PC-3 (cell line): Measurements from ENCODE around the gene CDC5L. TPM values are rescaled to one million over a fixed set of nuclear protein-coding genes. Genes with fewer than 3 reads are reported as not detected.

Experiments
- ATAC-seq: fragments of 200-7000 bp; cut with Tn5 transposase; 2 replicates; pipeline ENCODE4 v1.9.1; 2020; ENCODE audit warnings: mild to moderate bottlenecking, moderate library complexity
- BruUV-seq: library from RNA; stranded (reverse); fragments of 400-500 nt; replicated peaks from 2 replicates; lab custom pipeline; 2021; lab: Mats Ljungman, UMichigan
- CTCF ChIA-PET: fragments of 300-600 bp; sonication (Branson Sonifier 250); formaldehyde crosslinking; loops from one replicate; lab custom pipeline; 2022; ENCODE audit warnings: antibody characterized with exemption; lab: Charles Lee
- POLR2A ChIA-PET: fragments of 300-600 bp; sonication (Branson Sonifier 250); formaldehyde crosslinking; loops from one replicate; lab custom pipeline; 2022; ENCODE audit warnings: antibody characterized with exemption; ENCODE audit not compliant: unreplicated experiment; lab: Charles Lee
- DNase-seq: peaks from one replicate; pipeline ENCODE4 v3.0.0-alpha.2; 2015
- H2AFZ ChIP-seq: fragments of 300-600 bp; sonication (generic); 2 replicates; pipeline ENCODE4 v1.6.0; 2016; ENCODE audit warnings: antibody characterized with exemption, low read length
- H3F3A ChIP-seq: fragments of 300-600 bp; sonication (generic); one replicate; pipeline ENCODE4 v1.6.0; 2017; ENCODE audit warnings: antibody characterized with exemption, low read length, control low read depth, mild to moderate bottlenecking; ENCODE audit not compliant: unreplicated experiment
- H3K27ac ChIP-seq: fragments of 300-600 bp; sonication (generic); 2 replicates; pipeline ENCODE4 v1.5.1; 2016; ENCODE audit warnings: mild to moderate bottlenecking, low read length
- H3K27me3 ChIP-seq: fragments of 300-600 bp; sonication (generic); 2 replicates; pipeline ENCODE4 v1.6.1; 2016; ENCODE audit warnings: low read length, mixed read lengths
- H3K36me3 ChIP-seq: fragments of 300-600 bp; sonication (generic); 2 replicates; pipeline ENCODE4 v1.6.1; 2016; ENCODE audit warnings: low read depth, mixed run types, low read length, mixed read lengths
- H3K4me1 ChIP-seq: fragments of 300-600 bp; sonication (generic); 2 replicates; pipeline ENCODE4 v1.5.1; 2016; ENCODE audit warnings: low read length; ENCODE audit not compliant: insufficient read depth
- H3K4me2 ChIP-seq: fragments of 300-600 bp; sonication (generic); 2 replicates; pipeline ENCODE4 v1.6.0; 2016; ENCODE audit warnings: low read length
- H3K4me3 ChIP-seq: fragments of 300-600 bp; sonication (generic); 2 replicates; pipeline ENCODE4 v1.5.1; 2016; ENCODE audit warnings: mild to moderate bottlenecking, low read length, mixed read lengths
- H3K79me2 ChIP-seq: fragments of 300-600 bp; sonication (generic); 2 replicates; pipeline ENCODE4 v1.6.1; 2017; ENCODE audit warnings: low read length, mixed read lengths
- H3K9ac ChIP-seq: fragments of 300-600 bp; sonication (generic); 2 replicates; pipeline ENCODE4 v1.6.0; 2016; ENCODE audit warnings: mild to moderate bottlenecking, low read length
- H3K9me2 ChIP-seq: fragments of 300-600 bp; sonication (generic); replicated peaks from 2 replicates; pipeline ENCODE4 v1.6.1; 2016; ENCODE audit warnings: mixed run types, low read length, mixed read lengths
- H3K9me3 ChIP-seq: fragments of 300-600 bp; sonication (generic); 2 replicates; pipeline ENCODE4 v1.6.1; 2016; ENCODE audit warnings: low read length, mixed read lengths
- H4K20me1 ChIP-seq: fragments of 300-600 bp; sonication (generic); 2 replicates; pipeline ENCODE4 v1.6.1; 2016; ENCODE audit warnings: low read length, mixed read lengths
- EZH2 ChIP-seq: fragments of 300-600 bp; sonication (generic); IDR thresholded peaks from one replicate; pipeline ENCODE4 v1.6.1; 2017; ENCODE audit warnings: antibody characterized with exemption, mild to moderate bottlenecking, low read length; ENCODE audit not compliant: unreplicated experiment
- EZH2phosphoT487 ChIP-seq: fragments of 300-600 bp; sonication (generic); IDR thresholded peaks from 2 replicates; pipeline ENCODE4 v1.6.1; 2018; ENCODE audit warnings: mild to moderate bottlenecking, antibody characterized with exemption, low read length, borderline replicate concordance
- intact Hi-C: fragments of 100-400 bp; cut with micrococcal nuclease; formaldehyde crosslinking; loops from 2 replicates; pipeline ENCODE4 v1.9.0; 2023
- total RNA-seq: library from RNA; depleted of rRNA; stranded (reverse); fragments of >200 nt; gene quantifications from 2 replicates; pipeline ENCODE4 v1.2.3, GENCODE V29; 2014
- TF ChIP-seq, protein P1 (sequence below): fragments of 300-600 bp; sonication (generic); conservative IDR thresholded peaks from 2 replicates; pipeline ENCODE4 v1.5.1; 2017; ENCODE audit warnings: antibody characterized with exemption, low read depth, mild to moderate bottlenecking, low read length

Gene CDC5L
- total RNA-seq, 1 experiment from 2014 or later, result 23.0 TPM

DNA sequence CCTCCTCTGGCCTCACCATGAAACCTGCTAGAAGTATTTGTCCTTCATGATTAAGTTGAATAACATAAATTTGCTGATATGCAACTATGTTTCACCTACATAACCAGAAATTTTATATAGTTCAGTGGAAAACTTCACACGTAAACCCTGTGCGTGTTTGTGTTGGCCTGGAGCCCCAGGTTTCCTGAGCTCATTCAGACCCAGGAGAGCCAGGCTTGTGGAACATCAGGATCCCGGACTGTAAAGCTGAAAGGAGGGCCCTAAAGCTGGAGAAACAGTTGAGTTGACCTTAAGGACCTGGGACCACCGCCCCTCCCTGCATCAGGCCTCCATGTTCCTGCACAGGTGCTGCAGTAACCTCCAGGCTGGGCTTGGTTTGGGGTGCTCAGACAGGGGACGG lies 48.2 kb upstream of the CDC5L start:
- Histone ChIP-seq H2AFZ (no peak overlapping the region), H3K4me3 (no peak overlapping the region), H3K9ac (no peak overlapping the region), H3K36me3 (no peaks in the 10 kb centered on the region), H3K4me2 (0 out of 2 replicates have a peak overlapping the region, but pooled peaks have one; percentile 22), H3K27ac (no peak overlapping the region), H3K4me1 (peaks cover 5% of the 10 kb centered on the region; the same call in 1 of the 2 replicates), H3K27me3 (peaks cover 15% of the 10 kb centered on the region; the same call in 1 of the 2 replicates), H3K9me3 (no peaks in the 10 kb centered on the region), H4K20me1 (no peaks in the 10 kb centered on the region), H3K79me2 (no peaks in the 10 kb centered on the region), H3K9me2 (no peaks in the 10 kb centered on the region), H3F3A (no peaks in the 10 kb centered on the region)
- TF ChIP-seq, protein P1, sequence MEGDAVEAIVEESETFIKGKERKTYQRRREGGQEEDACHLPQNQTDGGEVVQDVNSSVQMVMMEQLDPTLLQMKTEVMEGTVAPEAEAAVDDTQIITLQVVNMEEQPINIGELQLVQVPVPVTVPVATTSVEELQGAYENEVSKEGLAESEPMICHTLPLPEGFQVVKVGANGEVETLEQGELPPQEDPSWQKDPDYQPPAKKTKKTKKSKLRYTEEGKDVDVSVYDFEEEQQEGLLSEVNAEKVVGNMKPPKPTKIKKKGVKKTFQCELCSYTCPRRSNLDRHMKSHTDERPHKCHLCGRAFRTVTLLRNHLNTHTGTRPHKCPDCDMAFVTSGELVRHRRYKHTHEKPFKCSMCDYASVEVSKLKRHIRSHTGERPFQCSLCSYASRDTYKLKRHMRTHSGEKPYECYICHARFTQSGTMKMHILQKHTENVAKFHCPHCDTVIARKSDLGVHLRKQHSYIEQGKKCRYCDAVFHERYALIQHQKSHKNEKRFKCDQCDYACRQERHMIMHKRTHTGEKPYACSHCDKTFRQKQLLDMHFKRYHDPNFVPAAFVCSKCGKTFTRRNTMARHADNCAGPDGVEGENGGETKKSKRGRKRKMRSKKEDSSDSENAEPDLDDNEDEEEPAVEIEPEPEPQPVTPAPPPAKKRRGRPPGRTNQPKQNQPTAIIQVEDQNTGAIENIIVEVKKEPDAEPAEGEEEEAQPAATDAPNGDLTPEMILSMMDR, result no peak
- TF ChIP-seq EZH2 (no peak), EZH2phosphoT487 (no peak)
- DNase-seq (no peak), ATAC-seq (0 out of 2 replicates have a peak, but pooled peaks have one; percentile 14)
- POLR2A ChIA-PET, result no interaction called here
- intact Hi-C loops, result loop anchor here (2.0 kb wide), 2 partner anchors 166 to 242 kb away; no protein-coding TSS in a partner anchor
- no TSS peak for BruUV-seq
- CTCF ChIA-PET, result interaction anchor here (0.6 to 1.6 kb wide), 2 partner anchors 8 to 71 kb away, joined by 4 to 7 read pairs; no protein-coding TSS in a partner anchor

DNA sequence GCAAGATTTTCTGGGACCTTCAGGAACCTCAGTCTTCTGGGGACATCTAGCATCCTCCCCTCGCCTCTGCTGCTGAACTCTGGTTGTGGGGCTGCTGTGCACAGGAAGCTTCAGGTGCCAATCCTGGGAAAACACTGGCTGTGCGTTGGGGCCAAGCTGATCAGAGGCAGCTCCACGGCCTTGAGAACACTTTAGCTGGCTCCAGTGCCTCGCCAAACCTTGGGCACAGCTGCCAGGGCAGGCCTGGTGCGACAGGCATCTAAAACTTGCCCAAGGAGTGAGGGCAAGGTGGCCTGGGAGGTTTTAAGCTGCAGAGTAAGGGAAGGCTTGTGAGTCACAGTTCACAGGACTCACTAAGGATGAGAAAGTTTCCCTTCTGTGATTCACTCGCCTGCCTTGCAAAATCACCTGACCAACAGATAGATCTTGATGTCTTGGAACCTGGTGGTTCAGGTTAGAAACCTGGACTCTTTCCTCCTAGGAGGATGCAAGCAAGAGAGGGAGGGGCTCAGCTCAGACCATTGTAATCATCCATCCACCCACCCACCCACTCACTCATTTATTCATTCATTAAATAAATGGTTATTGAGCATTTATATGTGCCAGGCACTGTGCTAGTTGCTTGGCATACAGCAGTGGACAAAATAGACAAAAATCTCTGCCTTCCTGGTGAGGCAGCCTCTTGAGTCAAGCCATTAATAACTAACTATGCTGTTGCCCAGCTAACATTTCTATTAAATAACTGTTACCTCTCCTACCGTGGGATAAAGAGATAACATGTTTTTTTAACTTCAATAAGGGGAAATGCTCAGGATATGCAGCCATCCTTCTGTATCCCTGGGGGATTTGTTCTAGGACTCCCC lies 47.5 kb upstream of the CDC5L start:
- no peak overlapping the region for H3K9ac ChIP-seq
- H3K9me3 ChIP-seq, result no peaks in the 10 kb centered on the region
- H3K27me3 ChIP-seq, result peaks cover 22% of the 10 kb centered on the region; the same call in 1 of the 2 replicates
- H2AFZ ChIP-seq, result no peak overlapping the region
- peak; percentile 76 for DNase-seq
- peak; percentile 79 for ATAC-seq
- POLR2A ChIA-PET, result no interaction called here
- no peaks in the 10 kb centered on the region for H3K36me3 ChIP-seq
- no peaks in the 10 kb centered on the region for H4K20me1 ChIP-seq
- H3F3A ChIP-seq, result no peaks in the 10 kb centered on the region
- intact Hi-C loops, result loop anchor here (2.0 kb wide), 2 partner anchors 167 to 243 kb away; no protein-coding TSS in a partner anchor
- no peak overlapping the region for H3K4me3 ChIP-seq
- CTCF ChIA-PET, result interaction anchor here (0.6 to 1.6 kb wide), 4 partner anchors 8 to 118 kb away, joined by 4 to 7 read pairs (median 5); no protein-coding TSS in a partner anchor
- peak overlapping the region; percentile 22; the same call in 1 of the 2 replicates for H3K4me2 ChIP-seq
- TF ChIP-seq, protein P1, result no peak
- TF ChIP-seq EZH2, result no peak
- no peak for TF ChIP-seq EZH2phosphoT487
- BruUV-seq, result no TSS peak
- H3K4me1 ChIP-seq, result peaks cover 5% of the 10 kb centered on the region; the same call in 1 of the 2 replicates
- H3K79me2 ChIP-seq, result no peaks in the 10 kb centered on the region
- no peak overlapping the region for H3K27ac ChIP-seq
- no peaks in the 10 kb centered on the region for H3K9me2 ChIP-seq
